GM21390 (cell line): ENCODE results near the gene ZNF618.
"Not testable (repeated sequence)": the region's sequence is repeated elsewhere in the genome, so short reads cannot be mapped to it uniquely, and the experiment has no call there.

ENCODE experiments used
- ATAC-seq: cut with Tn5 transposase; IDR thresholded peaks from one replicate; pipeline ENCODE4 v1.9.1; 2021; ENCODE audit not compliant: unreplicated experiment

ZNF618 gene

DNA sequence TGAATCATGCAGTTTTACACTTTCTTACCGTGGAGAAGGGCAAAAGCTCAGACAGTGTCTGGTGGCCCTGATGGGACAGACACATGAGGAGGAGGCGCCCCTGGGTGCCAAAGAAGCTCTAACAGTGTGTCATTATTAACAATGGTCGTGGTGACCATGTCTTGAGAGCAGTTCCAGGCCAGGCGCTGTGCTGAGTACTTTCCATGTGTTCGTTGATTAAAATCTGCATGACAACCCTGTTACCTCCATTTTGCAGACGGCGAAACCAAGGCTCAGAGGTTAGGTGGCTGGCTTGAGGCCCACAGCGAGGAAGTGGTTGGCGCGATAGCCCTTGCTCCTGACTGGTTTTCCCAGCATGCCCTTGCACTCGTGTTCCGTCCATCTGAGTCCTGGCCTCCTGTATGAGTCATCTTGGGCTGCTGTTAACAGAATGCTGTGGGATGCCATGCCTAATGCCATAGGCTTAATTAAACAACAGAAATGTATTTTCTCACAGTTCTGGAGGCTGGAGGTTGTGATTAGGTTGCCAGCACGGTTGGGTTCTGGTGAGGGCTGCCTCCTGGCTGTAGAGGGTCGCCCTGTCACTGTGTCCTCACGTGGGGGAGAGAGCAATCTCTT lies 110.0 kb downstream of the ZNF618 start:
- ATAC-seq: no peak

DNA sequence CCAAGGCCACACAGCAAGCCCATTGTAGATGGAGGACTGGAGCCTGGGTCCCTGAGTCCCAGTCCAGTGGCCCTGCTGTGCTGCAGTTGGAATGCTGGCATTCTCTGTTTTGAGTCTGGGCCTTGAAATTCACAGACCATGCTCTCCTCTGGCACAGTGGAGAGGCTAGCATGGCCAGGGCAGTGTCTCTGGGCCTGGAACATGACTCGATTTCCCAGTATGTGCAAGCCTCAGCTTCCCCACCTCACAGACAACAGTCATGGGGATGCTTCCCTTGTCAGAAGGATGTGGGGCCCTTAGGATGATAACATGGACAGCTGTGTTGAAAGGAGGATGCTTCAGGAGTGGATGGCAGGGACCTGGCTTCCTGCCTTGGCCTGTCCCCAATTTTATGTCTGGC lies 110.8 kb downstream of the ZNF618 start:
- ATAC-seq: no peak

DNA sequence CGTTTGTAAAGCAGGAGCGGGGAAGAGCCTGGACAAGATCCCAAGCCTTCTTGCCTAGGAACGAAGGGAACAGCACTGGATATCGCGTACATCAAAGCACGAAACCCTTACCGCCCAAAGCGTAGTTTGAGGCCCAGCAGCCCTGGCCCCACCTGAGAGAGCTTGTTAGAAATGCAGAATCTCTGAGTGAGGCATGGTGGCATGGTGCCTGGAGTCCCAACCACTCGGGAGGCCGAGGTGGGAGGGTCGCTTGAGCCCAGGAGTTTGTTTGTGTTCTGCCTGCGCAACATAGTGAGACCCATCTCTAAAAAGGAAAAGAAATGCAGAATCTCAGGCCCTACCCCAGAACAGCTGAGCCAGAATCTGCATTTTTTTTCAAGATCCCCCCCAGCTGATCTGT lies 111.4 kb downstream of the ZNF618 start:
- ATAC-seq: no peak

DNA sequence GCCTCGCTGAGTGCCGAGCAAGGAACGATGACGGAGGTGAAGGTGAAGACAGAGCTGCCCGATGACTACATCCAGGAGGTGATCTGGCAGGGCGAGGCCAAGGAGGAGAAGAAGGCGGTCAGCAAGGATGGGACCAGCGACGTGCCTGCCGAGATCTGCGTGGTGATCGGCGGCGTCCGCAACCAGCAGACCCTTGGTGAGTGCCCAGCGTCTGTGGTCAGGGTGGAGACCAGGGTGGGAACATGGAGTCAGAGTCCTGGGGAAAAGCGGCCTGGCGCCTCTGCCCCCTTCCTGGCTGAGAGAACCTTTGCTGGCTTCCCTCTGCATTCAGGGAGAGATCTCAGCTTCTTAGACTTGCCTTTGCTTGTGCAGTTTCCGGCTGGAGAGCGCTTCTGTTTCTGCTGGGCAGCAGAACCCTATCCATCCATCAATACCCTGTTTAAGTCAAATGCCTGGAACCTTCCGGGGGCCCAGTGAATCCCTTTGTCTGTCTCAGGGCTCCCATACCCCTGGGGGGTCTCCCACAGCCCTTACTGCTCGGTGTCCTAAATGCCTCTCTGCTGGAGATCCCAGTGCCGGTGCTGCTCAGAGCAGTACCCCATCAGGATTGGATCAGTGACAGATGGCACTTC lies 112.4 kb downstream of the ZNF618 start:
- no peak for ATAC-seq

DNA sequence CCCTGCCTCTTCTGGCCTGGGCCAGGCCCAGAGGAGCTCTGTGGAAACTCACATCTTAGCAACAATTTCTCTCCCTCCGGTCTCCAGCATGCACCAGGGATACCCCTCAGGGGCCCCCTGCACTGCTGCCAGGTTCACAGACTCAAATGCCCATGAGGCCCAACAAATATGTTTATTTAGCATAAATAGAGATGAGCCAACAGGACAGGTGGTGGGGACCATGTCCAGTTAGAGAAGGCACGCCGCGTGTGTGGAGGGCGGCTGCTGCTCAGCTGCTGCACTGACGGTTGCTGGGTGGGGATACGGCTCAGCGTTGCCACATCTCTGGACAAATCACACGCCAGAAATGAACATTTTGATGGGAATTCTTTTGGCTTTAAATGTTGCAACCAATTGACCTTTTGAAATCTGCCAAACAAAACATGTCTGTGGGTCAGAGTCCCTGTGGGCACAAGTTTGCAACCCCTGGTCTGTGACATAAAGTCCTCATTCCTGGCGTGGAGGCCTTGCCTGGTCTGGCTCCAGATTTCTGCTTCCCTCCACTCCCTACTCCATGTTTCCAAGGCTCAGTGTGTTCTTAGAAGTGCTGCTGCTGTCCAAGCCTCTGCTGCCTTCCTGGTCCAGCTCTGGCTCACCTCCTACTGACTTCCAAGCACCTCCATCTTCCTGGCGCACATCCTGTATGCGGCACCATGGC lies 113.1 kb downstream of the ZNF618 start:
- ATAC-seq: no peak

DNA sequence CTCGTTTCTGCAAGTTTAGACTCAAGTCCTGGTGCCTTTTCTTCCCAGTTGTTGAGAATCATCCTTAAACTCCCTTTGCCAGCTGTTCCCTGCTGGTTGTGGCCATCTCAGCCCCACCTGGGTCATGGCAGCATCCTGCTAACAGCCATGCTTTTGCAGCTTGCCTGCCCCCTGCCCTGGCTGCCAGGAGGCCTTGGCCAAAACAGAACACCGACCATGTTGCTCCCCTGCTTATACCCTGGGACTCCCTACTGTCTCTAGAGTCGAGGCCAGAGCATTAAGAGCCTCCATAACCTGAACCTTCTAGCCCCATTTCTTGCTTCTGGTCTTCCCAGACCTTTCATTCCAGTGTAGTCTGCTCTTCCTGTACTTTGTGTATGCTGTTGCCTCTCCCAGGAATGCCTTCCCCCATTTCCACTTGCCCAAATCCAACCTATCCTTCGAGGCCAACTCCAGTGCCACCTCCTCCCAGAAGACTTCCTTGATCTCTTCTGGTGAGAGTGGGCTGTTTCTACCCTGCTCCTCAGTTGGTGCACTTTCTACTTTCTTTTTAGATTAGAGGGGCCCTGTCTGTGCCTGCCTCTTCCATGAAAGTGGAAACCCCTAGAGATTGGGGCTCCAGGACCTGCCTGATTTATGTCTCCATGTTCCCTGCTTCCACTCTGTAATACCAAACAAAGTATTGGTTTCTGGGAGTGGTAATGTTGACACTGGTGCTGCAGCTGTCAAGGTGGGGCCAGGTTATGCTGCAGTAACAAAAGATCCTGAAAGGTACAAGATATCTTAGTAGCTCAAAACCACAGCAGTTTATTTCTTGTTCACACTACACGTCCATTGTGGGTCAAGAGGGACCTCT lies 113.8 kb downstream of the ZNF618 start:
- ATAC-seq: no peak

DNA sequence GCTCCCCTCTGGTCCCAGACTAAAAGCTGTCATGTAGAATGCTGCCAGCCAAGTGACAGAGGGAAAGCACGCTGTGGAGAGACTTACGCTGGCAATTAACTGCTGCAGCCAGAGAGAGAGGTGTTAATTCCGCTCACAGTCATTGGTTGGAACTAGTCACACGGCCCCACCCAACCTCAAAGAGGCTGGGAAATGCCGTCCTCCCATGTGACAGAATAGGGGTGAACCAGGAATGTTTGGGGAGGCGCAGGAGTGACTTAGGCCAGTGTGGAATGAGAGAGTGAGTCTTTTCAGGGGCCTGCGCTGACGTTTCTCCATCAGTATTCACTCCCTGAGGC lies 114.4 kb downstream of the ZNF618 start:
- no peak for ATAC-seq

DNA sequence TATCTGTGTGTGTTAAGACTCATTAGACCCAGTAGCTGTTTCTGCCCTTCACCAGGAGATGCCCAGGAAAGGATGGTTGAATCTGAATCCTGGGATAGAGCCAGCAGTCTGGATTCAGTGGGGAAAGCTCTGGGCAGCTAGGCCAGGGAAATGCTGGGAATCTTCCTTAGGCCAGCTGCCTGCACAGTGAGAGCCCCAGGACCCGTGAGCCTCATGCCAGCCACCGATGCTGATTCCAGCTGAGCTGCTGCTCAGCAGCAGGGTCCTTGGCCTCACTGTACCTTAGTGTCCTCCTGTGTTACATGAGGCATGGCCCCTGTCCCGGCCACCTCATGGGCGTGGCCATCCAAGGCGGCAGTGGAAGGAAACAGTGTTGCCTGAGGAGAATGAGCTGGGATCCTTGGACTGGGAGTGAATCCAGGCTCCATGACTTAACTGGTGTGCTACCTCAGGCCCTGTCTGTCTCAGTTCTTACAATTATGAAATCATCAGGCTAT lies 114.9 kb downstream of the ZNF618 start:
- no peak for ATAC-seq

DNA sequence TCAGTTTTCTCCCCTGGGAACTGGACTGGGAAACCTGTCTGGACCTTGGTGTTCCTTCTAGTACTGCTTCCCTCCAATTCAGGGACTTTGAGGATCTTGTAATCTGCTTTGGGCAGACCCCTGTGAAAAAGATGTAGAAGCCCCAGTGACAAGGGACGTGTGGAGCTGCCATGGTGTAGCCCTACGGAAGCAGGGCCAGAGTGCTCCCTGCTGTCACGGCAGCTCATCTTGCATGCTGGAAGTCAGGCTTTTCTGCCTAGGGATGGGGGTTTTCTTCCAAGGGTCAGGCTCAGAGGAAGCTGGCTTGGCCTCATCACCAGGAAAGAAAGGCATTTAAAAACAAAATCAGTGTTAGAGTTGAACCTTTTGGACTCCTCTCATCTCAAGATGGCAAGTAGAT lies 115.6 kb downstream of the ZNF618 start:
- no peak for ATAC-seq

DNA sequence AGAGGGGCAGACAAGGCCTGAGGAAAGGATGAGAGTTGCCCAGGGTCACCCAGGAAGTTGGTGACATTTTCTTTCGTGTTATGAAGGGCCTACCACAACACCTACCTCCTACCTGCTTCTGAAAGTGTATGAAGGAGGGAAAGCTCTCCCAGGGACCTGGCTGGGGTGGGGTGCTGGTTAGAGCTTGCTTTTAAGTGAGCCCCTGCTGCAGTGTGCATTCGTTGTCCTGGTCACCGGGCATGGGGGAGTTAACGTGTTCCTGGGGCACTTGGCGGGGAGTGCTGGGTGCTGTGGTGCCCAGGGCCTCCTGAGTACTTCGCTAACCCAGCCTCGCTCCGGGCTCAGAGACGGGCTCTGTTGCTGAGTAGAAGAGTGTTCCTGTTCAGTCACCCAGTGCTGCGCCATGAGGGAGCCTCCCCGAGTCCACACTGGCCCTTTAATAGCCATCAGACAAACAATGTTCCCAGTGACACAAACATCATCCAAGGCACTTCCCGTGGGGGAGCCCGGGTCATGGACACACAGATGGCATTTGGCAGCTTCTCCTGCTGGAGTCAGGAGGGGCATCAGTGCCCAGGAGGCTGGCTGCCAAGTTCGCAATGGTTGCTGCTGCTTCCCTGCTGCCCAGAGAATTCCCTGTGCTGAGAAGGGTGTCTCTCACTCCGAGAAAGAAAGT lies 116.3 kb downstream of the ZNF618 start:
- ATAC-seq: no peak

DNA sequence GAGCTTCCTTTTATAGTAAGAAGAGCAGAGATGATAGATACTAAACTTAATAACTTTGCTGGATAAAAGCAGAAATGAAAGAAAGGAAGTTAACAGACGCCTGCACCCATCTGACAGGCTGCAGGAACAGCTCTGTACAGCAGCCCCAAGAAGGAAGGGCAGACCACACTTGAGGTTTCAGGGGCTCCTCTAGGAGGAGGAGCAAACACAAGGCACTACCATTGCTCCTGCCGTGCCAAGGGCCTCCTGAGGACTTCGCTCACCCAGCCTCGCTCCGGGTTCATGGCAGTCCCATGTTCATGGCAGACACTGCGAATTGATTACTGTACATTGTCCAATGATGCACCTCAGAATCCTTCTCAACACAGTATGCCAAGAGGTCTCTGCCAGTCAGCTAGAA lies 116.9 kb downstream of the ZNF618 start:
- no peak for ATAC-seq

DNA sequence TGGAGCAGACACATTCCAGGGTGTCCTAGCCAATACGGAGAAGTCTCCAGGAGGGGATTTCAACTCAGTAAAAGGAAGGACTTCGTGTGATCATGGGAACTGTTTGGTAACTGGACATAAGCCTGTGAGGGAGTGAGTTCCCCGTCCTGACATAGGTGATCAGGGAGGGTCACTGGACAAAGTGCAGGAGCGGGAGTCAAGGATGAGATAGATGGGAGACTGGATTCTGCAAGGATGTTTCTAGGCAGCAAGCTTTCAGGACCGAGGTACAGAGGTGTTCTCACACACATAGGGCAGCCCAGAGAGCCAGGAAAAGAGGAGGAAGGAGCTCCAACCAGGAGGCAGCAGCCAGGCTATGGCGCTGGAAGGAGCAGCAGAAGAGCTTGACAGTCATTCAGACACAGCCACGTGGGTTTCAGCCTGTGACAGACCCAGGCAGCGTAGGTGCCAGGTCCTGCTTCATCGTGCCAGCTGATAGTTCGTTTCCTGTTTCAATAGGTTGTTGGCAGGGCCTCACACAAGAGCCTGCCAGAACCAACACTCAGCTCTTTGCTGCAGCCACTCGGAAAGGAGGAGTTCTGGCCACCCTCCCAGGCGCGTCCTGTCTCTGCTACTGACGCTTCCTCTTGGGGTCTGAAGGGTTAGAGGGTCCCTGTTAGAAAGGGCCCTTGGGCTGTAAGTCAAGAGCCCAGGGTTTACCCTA lies 117.9 kb downstream of the ZNF618 start:
- no peak for ATAC-seq

DNA sequence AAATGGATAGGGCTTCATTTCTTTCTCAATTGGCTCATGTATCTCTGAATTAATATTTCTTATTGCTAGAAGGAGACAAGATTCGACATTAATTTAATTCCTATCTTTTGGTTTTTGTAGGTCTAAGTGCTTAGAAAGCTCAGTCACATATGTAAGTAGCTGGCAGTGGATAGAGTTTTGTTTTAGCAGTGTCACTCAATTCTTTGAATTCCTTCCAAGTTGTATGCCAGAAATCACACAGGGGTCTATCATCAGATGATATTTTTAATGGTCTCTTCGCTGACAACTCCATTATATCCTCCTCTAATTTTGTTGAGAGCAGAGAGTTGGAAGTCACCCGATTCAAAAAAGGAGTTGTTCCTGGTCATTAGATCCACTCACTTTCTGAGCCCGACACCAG lies 119.3 kb downstream of the ZNF618 start:
- ATAC-seq: no peak

DNA sequence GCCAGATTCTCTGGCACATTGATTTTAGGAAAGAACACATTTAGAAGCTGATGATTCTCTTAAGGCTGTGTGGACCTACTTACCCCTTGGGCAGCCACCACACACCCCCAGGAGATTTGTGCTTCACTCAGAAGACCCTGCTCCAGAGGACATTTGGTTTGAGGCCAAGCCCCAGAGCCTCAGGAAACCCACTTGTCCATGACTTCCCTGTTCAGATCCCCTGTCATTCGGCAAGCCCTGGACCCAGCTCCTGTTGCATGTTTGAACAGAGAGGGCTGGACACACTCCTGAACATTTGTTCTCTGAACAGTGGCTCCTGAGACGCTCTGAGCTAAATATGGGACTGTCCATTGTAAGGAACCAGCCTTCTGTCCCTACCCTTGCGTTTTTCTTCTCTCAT lies 119.9 kb downstream of the ZNF618 start:
- no peak for ATAC-seq

DNA sequence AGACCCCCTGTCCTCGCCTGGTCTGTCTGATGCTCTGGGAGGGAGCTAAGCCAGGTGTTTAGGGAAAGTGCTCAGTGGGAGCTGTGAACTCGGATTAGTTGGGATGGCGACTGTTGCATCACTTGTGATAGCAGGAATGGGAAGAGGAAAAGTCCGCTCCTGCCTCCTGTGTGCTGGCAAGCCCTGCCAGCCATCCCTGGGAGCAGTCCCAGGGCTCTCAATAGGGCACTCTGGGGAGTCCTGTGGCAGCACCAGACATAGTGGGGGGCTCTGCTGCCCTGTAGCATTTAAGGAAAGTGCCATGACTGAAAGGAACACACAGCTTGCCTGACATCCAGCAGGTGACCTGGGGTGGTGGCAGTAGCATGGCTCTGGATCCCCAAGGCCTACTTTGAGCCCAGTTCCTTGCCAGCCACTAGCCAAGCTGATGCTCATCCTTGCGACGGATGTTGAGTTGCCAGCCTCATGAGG lies 120.5 kb downstream of the ZNF618 start:
- ATAC-seq: no peak

DNA sequence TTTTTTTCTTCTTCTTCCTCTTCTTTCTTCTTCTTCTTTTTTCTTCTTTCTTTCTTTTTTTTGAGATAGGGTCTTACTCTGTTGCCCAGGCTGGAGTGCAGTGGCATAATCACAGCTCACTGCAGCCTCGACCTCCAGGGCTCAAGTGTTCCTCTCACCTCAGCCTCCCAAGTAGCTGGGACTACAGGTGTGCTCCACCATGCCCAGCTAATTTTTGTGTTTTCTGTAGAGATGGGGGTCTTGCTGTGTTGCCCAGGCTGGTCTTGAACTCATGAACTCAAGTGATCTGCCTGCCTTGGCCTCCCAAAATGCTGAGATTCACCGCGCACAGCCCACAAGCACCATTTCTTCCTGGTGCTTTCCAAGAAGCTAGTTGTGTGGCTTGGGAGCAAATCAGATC lies 121.0 kb downstream of the ZNF618 start:
- ATAC-seq: not testable (repeated sequence)

DNA sequence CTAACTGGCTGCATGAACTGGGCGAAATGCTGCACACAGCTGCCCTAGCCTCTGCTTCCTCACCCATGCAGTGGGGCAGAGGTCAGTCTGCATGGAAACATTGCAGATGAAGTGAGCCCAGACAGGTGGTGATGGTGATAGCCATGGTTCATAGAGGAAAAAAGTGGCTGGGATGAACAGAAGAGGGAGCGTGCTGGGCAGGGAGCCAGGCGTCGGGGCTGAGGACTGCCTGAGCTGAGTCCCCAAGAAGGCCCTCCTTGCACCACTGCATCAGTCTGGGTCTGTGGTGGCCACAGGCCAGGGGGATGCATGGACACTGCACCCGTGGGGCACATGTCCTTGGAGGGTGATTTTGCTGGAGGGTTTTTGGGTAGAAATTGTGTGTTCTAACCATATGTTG lies 121.5 kb downstream of the ZNF618 start:
- no peak for ATAC-seq

DNA sequence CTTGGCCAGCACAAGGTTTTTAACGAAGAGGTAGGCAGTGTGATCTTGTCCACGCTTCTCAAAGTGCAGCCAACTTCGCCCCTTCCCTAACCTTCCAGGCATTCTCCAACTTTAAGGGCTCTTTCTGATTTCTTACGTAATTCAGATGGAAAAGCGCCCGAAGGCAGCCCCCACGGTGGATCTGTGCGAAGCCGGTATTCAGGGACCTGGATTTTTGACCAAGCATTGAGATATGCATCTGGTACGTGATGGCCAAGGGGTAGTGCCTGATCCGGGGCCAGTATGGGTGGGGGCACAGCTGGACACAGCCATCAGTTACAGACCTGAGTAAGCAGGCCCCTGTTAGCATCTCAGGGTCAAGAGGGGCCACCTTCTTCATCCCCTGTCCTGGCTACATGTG lies 122.0 kb downstream of the ZNF618 start:
- no peak for ATAC-seq

DNA sequence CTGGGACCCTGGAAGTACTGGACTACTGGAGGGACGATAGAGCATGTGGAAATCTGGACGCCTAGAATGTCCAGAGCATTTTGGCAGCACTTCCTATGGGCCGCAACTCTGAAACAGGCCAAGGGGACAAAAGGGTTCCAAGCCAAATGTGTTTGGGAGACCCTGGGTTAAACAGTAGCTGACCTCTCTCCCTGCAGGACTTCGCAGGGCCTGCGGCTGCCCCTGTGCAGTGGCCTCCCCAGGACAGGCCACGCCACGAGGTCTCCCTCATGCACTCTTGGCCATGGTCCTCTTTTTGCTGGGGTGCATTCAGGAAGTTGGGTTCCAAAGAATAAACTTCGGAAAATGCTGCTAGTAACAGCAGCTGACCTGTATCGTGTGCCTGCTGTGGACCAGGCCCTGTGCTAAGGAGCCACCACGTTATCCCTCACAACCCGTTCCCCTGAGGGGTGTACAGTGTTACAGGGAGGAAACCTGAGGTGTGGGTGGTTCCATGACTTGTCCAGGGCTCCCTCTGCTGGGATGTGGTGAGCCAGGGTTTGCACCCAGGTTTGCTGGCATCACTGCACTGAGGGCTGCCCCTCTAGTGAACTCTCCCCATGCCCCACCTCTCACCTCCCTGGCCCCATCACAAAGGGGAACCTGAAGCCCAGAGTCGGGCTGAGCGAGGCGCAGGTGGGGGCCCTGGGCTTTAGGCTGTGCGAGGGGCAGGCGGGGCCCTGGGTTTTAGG lies 122.6 kb downstream of the ZNF618 start:
- no peak for ATAC-seq
